ENCODE data around the gene DRC7.

Gene DRC7

GRCh38 chr16:57679016-57679415 lies 15.6 kb upstream of the DRC7 start:
- DNase-seq (ENCODE audit: low read depth) = no peak
- TF ChIP-seq, protein P1, sequence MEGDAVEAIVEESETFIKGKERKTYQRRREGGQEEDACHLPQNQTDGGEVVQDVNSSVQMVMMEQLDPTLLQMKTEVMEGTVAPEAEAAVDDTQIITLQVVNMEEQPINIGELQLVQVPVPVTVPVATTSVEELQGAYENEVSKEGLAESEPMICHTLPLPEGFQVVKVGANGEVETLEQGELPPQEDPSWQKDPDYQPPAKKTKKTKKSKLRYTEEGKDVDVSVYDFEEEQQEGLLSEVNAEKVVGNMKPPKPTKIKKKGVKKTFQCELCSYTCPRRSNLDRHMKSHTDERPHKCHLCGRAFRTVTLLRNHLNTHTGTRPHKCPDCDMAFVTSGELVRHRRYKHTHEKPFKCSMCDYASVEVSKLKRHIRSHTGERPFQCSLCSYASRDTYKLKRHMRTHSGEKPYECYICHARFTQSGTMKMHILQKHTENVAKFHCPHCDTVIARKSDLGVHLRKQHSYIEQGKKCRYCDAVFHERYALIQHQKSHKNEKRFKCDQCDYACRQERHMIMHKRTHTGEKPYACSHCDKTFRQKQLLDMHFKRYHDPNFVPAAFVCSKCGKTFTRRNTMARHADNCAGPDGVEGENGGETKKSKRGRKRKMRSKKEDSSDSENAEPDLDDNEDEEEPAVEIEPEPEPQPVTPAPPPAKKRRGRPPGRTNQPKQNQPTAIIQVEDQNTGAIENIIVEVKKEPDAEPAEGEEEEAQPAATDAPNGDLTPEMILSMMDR (conservative IDR thresholded peaks at IDR 0.05; ENCODE audit: low read length) = no peak
- no peak overlapping the region for H3K4me3 ChIP-seq (ENCODE audit: low read length)

GRCh38 chr16:57679767-57680482 lies 14.7 kb upstream of the DRC7 start:
- TF ChIP-seq, protein P1 (conservative IDR thresholded peaks at IDR 0.05; ENCODE audit: low read length) = no peak
- H3K4me3 ChIP-seq (ENCODE audit: low read length) = no peak overlapping the region
- no peak for DNase-seq (ENCODE audit: low read depth)

GRCh38 chr16:57680842-57681375 lies 13.7 kb upstream of the DRC7 start:
- TF ChIP-seq, protein P1 (conservative IDR thresholded peaks at IDR 0.05; ENCODE audit: low read length) = no peak
- no peak for DNase-seq (ENCODE audit: low read depth)
- H3K4me3 ChIP-seq (ENCODE audit: low read length) = no peak overlapping the region

GRCh38 chr16:57681950-57682728 lies 12.5 kb upstream of the DRC7 start:
- DNase-seq (ENCODE audit: low read depth) = no peak
- TF ChIP-seq, protein P1 (conservative IDR thresholded peaks at IDR 0.05; ENCODE audit: low read length) = no peak
- no peak overlapping the region for H3K4me3 ChIP-seq (ENCODE audit: low read length)

- TF ChIP-seq, protein P1 (conservative IDR thresholded peaks at IDR 0.05; ENCODE audit: low read length) = no peak
- no peak for DNase-seq (ENCODE audit: low read depth)
- no peak overlapping the region for H3K4me3 ChIP-seq (ENCODE audit: low read length)
Observed at GRCh38 chr16:57682809-57683635, 11.6 kb upstream of the DRC7 start.

DNA sequence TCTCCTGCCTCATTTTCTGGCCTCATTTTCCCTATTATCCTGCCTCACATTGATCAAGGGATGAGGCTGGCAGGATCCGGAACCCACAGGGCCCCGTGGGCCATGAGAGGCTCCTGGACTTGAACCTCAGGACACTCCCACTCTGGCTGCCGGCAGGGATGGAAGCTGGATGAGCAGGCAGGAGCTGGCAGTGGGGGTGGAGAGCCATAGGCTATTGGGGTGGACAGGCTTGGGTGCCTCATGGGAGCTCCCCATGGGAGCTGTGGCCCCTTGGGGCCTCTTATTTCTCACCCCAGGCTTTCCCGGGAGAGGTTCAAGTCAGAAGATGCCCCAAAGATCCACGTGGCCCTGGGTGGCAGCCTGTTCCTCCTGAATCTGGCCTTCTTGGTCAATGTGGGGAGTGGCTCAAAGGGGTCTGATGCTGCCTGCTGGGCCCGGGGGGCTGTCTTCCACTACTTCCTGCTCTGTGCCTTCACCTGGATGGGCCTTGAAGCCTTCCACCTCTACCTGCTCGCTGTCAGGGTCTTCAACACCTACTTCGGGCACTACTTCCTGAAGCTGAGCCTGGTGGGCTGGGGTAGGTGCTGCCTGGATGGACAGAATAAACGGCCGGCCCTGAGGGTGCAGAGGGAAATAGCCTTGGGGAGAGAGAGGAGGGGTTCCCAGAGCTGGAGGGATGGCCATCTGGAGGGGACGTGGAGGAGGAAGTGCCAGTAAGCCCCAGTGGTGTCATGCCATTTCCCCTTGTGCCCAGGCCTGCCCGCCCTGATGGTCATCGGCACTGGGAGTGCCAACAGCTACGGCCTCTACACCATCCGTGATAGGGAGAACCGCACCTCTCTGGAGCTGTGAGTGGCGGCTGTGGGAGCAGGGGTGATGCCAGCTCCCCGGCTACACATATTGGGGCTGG lies 10.7 kb upstream of the DRC7 start:
- TF ChIP-seq, protein P1 (conservative IDR thresholded peaks at IDR 0.05; ENCODE audit: low read length) = no peak
- no peak for DNase-seq (ENCODE audit: low read depth)
- no peak overlapping the region for H3K4me3 ChIP-seq (ENCODE audit: low read length)
